Muscle of arm (tissue), 12 donors: ENCODE measurements around the gene ARHGAP45. TPM values are rescaled to one million over a fixed set of nuclear protein-coding genes. Genes with fewer than 3 reads are reported as not detected.

ENCODE experiments used
- DNase-seq: peaks from one replicate; pipeline ENCODE4 v3.0.0-alpha.2; 2013
- polyA plus RNA-seq, 12 donors: library from polyadenylated mRNA; unstranded; fragments of 120-200 nt; gene quantifications; one replicate each; pipeline ENCODE4 v1.2.1, GENCODE V29; 2013; ENCODE audit not compliant: insufficient read length in 12 of 12

ARHGAP45 gene
- polyA plus RNA-seq, 12 donors: 6.0 to 26.0 (median 8.1) TPM; not detected in 1

DNA sequence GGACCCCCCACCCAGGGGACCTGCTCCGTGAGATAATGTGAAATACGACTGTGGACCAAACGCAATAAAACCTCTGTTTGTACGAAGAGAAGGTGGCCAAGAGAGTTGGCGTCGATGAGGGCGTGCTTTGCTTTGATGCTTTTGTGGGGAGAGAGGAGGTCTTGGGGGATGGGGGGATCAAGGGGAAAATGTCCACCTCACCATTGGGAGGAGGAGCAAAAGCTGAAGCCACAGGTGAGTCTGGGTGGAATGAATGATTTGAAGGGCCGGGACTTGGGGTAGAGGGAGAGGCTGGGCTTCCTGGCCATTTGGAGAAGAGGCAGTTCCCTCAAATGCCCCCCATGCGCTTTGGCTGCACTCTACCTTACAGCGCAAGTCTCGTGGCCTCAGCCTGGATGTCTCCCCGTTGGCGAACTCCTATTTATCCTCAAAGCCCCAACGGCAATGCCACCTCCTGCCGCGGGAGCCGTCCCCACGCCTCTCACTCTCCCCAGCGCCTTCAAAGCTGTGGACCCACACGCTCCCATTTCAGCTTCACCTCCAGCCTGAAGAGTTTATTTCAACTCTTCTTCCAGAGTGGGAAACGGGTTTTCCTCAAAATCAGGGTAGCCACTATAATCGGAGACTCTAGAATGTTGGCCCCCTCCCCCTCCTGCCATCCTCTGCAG, 27.9 kb upstream of the ARHGAP45 start:
- no peak for DNase-seq

DNA sequence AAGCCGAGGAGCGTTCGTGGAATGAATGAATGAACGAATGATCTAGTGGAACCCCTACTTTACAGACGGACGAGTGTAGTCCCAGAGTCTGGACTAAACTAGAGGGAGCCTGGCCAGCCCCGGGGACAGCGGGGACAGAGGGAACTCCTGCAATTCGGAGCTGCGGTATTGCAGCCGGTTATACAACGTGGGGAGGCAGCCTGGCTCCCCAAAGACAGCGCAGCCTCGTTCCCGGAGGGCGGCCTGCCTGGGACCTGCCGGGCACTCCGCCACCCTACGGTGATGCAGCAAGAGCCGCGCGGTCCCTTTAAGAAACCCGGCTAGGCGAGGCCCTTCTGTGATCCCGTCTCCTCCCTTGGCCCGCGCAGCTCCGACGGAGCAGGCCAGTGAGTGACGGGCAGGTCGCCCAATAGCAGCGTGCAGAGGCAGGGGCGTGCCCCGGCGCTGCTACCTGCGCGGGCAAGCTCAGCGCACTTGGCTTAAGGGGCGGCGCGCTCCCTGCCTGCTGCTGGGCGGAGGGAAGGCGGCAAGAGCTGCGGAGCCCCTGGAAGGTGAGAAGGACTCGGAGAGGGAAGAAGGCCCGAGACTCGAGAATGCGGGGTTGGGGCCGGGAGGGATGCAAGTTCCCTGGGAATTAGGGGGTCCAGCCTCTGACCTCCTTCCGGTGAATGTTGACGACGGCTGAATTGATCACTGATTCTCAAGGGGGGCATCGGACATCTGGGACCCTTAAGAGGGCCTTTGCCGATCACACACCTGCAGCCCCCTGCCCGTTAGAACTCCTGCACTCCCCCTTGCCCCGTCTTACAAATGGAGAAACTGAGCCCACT, 27.1 kb upstream of the ARHGAP45 start, which contains the start of gene ABCA7:
Gene ABCA7, plus strand, starts transcription at position 462 of the 830 bp plus-strand sequence. CDS start 1,255 bp downstream, outside the sequence.
- DNase-seq: peak; percentile 95

DNA sequence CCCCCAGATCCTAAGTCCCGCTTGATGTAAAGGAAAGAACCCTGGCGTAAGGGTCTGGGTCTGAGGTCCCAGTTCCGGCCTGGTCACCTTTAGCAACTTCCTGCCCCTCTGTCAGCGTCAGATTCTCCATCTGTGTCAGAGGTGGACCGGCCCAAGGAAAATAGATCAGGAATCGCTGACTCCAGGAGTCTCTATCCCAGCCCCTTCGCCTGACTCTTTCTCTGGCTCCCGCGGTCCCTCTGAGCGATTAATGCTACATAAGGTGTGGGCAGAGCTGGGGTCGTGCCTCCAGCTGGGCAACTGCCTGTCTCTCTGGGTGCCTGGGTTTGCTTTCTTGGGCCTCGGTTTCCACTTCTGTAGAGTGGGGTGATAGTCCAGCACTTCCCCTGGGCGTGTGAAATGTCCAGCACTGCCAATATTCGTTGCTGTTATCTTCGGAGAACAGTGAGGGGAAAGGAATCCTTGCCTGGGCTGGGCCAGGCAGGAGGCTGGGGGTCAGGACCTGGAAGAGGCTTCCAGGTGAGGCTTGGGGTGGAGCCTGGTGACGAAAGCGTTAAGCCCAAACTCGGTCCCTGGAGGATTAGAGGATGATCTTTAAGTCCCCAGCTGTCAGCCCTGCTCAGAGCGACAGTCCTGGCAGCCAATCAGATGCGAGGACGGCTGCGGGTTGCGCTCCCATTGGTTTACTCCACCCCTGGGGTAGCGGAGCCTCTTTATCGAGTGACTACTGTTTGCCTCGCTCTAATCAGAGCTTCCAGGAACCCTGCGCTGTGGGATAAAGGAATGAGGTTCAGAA, 26.3 kb upstream of the ARHGAP45 start:
- peak; percentile 82 for DNase-seq

DNA sequence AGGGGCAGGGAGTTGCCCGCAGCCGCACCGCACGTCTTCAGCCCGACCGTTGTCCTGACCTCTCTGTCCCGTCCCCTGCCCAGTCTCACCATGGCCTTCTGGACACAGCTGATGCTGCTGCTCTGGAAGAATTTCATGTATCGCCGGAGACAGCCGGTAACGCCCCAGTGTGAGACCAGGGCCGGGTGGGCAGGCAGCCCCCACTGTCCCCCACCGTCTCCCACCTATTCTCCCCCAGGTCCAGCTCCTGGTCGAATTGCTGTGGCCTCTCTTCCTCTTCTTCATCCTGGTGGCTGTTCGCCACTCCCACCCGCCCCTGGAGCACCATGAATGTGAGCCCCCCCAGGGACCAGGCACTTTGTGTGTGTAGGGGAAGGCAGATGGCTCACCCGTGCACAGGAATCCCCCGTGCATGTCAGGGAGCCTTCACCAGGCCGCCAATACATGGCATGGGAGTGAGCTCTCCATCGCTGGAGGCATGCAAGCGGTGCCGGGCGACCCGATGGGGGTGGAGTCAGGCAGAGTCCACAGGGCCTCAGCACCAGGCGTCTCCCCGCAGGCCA, 25.6 kb upstream of the ARHGAP45 start:
- no peak for DNase-seq

DNA sequence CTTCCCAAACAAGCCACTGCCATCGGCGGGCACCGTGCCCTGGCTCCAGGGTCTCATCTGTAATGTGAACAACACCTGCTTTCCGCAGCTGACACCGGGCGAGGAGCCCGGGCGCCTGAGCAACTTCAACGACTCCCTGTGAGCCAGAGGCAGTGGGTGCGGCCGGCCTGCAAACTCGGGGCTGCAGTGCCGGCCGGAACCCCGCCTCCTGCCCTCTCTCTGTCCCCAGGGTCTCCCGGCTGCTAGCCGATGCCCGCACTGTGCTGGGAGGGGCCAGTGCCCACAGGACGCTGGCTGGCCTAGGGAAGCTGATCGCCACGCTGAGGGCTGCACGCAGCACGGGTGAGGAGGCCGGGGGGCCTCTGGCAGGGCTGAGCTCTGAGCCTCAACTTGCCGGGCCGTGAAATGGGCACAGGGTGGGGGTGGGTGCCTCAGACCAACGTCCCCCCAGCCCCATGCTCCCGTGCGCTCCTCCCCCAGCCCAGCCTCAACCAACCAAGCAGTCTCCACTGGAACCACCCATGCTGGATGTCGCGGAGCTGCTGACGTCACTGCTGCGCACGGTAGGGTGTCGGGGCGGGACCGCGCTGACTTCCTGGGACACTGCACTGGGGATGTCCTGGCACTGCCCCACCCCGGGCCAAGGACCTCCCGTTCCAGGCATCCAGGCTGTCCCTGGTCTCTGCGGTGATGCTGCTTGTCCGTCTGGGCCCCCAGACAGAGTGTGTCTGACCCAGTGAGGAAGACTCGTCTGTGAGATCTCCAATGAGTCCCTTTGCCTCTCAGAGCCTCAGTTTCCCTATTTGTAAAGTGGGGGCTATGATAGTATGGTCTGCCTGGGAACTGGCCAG, 24.9 kb upstream of the ARHGAP45 start:
- no peak for DNase-seq

DNA sequence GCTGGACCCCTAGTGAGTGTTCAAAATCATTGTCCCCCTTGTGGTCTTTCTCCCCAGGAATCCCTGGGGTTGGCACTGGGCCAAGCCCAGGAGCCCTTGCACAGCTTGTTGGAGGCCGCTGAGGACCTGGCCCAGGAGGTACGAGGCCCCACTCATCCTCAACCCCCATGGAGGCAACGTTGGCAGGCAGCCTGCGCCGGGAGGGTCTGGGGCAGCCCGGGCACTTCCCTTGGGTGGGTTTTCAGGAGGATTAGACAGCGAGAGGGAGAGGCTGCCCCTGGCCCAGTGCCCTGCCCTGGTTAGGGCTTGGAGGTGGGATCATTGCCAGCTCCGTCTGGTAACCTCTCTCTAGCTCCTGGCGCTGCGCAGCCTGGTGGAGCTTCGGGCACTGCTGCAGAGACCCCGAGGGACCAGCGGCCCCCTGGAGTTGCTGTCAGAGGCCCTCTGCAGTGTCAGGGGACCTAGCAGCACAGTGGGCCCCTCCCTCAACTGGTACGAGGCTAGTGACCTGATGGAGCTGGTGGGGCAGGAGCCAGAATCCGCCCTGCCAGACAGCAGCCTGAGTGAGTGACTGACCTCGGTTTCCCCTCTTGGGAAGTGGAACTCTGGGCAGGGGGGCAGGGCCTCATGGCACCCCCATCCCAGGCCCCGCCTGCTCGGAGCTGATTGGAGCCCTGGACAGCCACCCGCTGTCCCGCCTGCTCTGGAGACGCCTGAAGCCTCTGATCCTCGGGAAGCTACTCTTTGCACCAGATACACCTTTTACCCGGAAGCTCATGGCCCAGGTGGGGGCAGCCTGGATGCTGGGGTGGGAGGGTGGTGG, 24.1 kb upstream of the ARHGAP45 start:
- no peak for DNase-seq

DNA sequence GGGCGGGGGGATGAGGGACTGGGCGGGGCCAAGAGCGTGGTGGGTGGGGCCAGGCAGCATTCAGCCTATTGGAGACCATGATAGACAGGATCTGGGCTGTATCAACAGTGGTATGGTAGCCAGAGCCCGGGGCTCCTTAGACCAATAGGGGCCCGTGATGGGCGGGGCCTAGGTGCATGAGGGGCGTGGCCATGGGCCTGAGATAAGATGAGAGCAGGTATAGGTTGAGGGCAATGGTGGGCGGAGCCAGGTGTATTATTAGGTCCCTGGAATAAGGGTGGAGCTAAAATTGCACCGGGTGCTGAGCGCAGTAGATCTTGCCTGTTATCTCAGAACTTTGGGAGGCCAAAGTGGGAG, 21.7 kb upstream of the ARHGAP45 start:
- DNase-seq: no peak

DNA sequence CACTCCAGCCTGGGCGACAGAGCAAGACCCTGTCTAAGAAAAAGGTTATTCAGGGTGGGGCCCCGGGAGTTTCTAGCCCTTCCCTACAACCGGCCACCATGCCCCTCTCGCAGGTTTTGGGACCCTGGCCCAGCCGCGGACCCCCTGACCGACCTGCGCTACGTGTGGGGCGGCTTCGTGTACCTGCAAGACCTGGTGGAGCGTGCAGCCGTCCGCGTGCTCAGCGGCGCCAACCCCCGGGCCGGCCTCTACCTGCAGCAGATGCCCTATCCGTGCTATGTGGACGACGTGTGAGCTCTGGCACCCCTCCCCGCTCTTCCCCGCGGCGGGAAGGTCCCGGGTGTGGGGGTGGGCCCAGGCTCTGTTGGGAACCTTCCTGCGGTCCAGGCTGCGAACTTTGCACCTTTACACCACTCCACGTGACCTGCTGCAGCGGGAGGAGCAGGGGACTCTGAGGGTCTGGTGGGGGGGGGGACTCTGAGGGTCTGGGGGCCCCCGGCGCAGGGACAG, 20.8 kb upstream of the ARHGAP45 start:
- DNase-seq: no peak

DNA sequence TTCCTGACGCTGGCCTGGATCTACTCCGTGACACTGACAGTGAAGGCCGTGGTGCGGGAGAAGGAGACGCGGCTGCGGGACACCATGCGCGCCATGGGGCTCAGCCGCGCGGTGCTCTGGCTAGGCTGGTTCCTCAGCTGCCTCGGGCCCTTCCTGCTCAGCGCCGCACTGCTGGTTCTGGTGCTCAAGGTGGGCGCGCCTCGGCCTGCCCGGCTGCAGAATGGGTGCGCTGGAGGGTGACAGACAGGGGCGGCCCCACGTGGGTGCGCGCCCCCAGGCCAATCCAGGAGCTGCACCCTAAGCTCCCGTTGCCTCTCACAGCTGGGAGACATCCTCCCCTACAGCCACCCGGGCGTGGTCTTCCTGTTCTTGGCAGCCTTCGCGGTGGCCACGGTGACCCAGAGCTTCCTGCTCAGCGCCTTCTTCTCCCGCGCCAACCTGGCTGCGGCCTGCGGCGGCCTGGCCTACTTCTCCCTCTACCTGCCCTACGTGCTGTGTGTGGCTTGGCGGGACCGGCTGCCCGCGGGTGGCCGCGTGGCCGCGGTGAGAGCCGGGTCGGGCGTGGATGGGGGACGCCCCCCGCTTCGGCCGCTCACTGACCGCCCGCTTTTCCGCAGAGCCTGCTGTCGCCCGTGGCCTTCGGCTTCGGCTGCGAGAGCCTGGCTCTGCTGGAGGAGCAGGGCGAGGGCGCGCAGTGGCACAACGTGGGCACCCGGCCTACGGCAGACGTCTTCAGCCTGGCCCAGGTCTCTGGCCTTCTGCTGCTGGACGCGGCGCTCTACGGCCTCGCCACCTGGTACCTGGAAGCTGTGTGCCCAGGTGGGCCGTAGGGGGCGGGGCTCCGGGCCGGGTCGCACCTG, 19.9 kb upstream of the ARHGAP45 start:
- DNase-seq: no peak

DNA sequence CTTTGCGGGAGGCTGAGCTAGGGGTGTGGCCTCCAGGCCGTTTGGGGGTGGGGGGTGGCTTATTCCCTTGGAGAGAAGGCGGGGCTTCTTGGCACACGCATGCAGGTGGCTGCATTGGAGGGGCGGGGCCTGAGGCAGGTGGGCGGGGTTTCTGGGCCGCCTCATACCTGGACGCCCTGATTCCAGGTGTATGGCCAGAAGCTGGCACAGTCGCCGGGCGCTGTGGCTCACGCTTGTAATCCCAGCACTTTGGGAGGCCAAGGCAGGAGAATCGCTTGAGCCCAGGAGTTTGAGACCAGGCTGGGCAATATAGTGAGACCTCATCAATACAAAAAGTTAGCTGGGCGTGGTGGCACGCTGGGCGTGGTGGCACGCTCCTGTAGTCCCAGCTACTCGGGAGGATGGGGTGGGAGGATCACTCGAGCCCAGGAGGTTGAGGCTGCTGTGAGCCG, 19.2 kb upstream of the ARHGAP45 start:
- no peak for DNase-seq

DNA sequence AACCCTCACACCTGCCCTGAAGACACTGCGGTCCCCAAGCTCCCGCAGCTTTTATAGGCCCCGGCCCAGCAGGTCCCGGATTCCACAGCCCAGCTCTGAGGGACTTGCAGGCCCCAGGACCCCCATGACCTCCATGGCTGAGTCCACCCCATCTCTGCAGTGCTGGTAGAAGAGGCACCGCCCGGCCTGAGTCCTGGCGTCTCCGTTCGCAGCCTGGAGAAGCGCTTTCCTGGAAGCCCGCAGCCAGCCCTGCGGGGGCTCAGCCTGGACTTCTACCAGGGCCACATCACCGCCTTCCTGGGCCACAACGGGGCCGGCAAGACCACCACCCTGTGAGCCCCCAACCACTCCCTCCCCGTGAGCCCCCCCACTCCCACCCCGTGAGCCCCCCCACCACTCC, 17.9 kb upstream of the ARHGAP45 start:
- no peak for DNase-seq

DNA sequence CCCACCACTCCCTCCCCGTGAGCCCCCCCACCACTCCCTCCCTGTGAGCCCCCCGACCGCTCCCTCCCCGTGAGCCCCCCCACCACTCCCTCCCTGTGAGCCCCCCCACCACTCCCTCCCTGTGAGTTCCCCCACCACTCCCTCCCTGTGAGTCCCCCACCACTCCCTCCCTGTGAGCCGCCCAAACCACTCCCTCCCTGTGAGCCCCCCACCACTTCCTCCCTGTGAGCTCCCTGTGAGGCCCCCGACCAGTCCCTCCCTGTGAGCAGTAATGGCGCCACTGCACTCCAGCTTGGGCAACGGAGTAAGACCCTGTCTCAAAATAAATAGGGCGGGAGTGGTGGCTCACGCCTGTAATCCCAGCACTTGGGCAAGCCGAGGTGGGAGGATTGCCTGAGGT, 17.2 kb upstream of the ARHGAP45 start:
- no peak for DNase-seq

DNA sequence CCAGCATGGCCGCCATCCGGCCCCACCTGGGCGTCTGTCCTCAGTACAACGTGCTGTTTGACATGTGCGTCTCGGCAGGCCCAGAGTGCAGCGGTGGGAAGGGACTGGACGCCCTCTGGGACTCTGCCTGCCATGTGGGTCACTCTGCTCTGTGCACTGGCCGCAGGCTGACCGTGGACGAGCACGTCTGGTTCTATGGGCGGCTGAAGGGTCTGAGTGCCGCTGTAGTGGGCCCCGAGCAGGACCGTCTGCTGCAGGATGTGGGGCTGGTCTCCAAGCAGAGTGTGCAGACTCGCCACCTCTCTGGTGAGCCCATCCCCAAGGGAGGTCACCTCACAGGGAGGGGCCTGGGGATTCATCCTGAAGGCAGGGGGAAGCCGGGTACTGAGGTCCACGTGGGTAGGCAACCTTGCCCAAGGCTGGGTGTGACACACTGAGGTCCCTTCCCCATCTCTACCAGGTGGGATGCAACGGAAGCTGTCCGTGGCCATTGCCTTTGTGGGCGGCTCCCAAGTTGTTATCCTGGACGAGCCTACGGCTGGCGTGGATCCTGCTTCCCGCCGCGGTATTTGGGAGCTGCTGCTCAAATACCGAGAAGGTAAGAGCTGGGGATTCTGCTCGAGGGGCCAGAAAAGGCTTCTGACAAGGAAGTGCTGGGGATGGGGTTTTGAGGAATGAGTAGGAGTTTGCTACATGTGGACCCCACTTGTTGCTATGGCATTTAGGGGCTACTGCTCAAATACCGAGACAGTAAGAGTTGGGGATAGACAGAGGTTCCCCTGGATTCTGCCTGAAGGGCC, 15.8 kb upstream of the ARHGAP45 start:
- DNase-seq: no peak

DNA sequence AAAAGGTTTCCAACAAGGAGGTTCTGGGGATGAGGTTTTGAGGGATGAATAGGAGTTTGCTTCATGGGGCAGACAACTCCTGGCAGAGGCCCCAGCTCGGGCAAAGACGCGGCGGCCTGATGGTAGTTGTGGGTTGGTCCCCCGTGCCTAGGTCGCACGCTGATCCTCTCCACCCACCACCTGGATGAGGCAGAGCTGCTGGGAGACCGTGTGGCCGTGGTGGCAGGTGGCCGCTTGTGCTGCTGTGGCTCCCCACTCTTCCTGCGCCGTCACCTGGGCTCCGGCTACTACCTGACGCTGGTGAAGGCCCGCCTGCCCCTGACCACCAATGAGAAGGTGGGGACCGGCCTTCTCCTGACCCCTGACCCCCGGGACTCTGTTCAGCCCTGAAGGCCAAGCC, 15.2 kb upstream of the ARHGAP45 start:
- DNase-seq: no peak

DNA sequence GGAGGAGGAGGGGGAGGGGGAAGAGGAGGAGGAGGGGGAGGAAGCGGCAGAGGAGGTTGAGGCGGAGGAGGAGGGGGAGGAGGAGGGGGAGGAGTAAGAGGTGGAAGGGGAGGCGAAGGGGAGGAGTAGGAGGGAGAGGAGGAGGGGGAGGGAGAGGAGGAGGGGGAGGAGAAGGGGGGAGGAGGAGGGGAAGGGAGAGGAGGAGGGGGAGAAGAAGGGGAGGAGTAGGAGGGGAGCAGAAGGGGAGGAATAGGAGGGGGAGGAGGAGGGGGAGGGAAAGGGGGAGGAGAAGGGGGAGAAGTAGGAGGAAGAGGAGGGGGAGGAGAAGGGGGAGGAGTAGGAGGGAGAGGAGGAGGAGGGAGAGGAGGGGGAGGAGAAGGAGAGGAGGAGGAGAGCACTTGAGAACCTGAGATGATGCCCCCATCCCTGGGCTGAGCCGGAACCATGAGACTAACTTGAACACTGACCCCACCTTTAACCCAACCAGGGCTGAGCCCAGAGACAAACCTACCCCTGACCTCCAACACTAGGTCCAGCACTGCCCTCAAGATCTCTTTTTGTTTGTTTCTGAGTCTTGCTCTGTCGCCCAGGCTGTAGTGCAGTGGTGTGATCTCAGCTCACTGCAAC, 14.5 kb upstream of the ARHGAP45 start:
- no peak for DNase-seq

DNA sequence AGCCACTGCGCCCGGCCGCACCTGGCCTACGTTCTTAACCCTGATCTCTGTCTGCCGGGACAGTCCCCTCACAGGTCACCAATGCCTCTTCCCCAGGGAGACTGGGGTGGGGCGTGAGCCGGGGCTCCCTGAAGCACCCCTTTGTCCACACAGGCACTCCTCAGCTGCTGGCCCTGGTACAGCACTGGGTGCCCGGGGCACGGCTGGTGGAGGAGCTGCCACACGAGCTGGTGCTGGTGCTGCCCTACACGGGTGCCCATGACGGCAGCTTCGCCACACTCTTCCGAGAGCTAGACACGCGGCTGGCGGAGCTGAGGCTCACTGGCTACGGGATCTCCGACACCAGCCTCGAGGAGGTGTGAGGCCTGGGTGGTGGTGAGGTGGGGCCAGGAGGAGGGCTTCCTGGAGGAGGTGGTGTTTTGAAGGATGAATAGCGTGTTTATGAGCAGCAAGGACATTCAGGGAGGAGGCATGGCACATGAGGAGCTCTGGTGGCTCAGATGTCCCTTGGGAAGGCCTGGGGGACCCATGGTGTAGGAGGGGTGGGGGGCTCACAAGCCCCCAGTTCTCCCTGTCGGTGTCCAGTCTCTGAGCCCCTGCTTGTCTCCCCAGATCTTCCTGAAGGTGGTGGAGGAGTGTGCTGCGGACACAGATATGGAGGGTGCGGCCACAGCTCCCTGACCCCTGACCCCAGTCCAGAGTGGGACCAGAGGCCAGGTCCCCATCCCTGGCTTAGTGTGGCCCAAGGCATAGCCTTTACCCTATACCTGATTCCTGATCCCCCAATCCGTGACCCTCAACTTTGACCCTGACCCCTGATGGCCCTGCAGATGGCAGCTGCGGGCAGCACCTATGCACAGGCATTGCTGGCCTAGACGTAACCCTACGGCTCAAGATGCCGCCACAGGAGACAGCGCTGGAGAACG, 13.5 kb upstream of the ARHGAP45 start:
- DNase-seq: no peak
